ENCODE results near the gene ZNF717. TPM values are rescaled to one million over a fixed set of nuclear protein-coding genes. Genes with fewer than 3 reads are reported as not detected.
"Not testable (repeated sequence)": the region's sequence is repeated elsewhere in the genome, so short reads cannot be mapped to it uniquely, and the experiment has no call there.

ZNF717 gene
- 7.3 and 10.8 TPM in 2 replicates for total RNA-seq (2014; rRNA removed; shearing (Covaris generic))
- 4.2 and 8.6 TPM in 2 replicates for polyA plus RNA-seq (2014; cell fraction: nucleus; rRNA removed)

- peak; percentile 73 for DNase-seq (ENCODE audit: extremely low read depth, low read depth)
Measured at GRCh38 chr3:75785081-75785755, at the start of gene ZNF717. TSS of gene ZNF717 (minus strand) at chr3:75785549. CDS start at chr3:75783362, 2,187 bp downstream.

- DNase-seq (ENCODE audit: extremely low read depth, low read depth) = not testable (repeated sequence)
Measured at GRCh38 chr3:75831076-75831475, 45.7 kb upstream of the ZNF717 start.

GRCh38 chr3:75818019-75818418 is 32.7 kb upstream of the ZNF717 start:
- not testable (repeated sequence) for DNase-seq (ENCODE audit: extremely low read depth, low read depth)

GRCh38 chr3:75816287-75817180 is 31.2 kb upstream of the ZNF717 start:
- not testable (repeated sequence) for DNase-seq (ENCODE audit: extremely low read depth, low read depth)

GRCh38 chr3:75814797-75815196 is 29.4 kb upstream of the ZNF717 start:
- DNase-seq (ENCODE audit: extremely low read depth, low read depth) = no peak

GRCh38 chr3:75782506-75782905 is 2.8 kb downstream of the ZNF717 start:
- no peak for DNase-seq (ENCODE audit: extremely low read depth, low read depth)

- no peak for DNase-seq (ENCODE audit: extremely low read depth, low read depth)
Measured at GRCh38 chr3:75781079-75781745, 4.1 kb downstream of the ZNF717 start.

GRCh38 chr3:75777742-75778141 is 7.6 kb downstream of the ZNF717 start:
- not testable (repeated sequence) for DNase-seq (ENCODE audit: extremely low read depth, low read depth)

- DNase-seq (ENCODE audit: extremely low read depth, low read depth) = not testable (repeated sequence)
Measured at GRCh38 chr3:75771631-75772030, 13.7 kb downstream of the ZNF717 start.

GRCh38 chr3:75768303-75769017 is 16.9 kb downstream of the ZNF717 start:
- DNase-seq (ENCODE audit: extremely low read depth, low read depth) = no peak

- DNase-seq (ENCODE audit: extremely low read depth, low read depth) = no peak
Measured at GRCh38 chr3:75737831-75738493, 47.4 kb downstream of the ZNF717 start.

- DNase-seq (ENCODE audit: extremely low read depth, low read depth) = no peak
Measured at GRCh38 chr3:75727985-75728384, 57.4 kb downstream of the ZNF717 start.

GRCh38 chr3:75692061-75692460 is 93.3 kb downstream of the ZNF717 start:
- no peak for DNase-seq (ENCODE audit: extremely low read depth, low read depth)

- no peak for DNase-seq (ENCODE audit: extremely low read depth, low read depth)
Measured at GRCh38 chr3:75687323-75687722, 98.0 kb downstream of the ZNF717 start.

Small RNA genes within 50 kb of the gene (small RNA-seq; reads per million reads assigned to genes)
- gene MIR4273 = 0 reads per million in 2 experiments

Other genes starting within 250 kb of the ZNF717 start
- not detected in 2 replicates for gene FRG2C, start 121.2 kb downstream of the ZNF717 start, total RNA-seq (2014; rRNA removed; shearing (Covaris generic))